HG03175 (cell line): ENCODE data around the gene CSAD.
"Not testable (repeated sequence)": the region's sequence is repeated elsewhere in the genome, so short reads cannot be mapped to it uniquely, and the experiment has no call there.

ENCODE experiments used
- ATAC-seq: cut with Tn5 transposase; IDR thresholded peaks from one replicate; pipeline ENCODE4 v1.9.1; 2021; ENCODE audit warnings: mild to moderate bottlenecking, moderate library complexity; ENCODE audit not compliant: unreplicated experiment

The CSAD gene

DNA sequence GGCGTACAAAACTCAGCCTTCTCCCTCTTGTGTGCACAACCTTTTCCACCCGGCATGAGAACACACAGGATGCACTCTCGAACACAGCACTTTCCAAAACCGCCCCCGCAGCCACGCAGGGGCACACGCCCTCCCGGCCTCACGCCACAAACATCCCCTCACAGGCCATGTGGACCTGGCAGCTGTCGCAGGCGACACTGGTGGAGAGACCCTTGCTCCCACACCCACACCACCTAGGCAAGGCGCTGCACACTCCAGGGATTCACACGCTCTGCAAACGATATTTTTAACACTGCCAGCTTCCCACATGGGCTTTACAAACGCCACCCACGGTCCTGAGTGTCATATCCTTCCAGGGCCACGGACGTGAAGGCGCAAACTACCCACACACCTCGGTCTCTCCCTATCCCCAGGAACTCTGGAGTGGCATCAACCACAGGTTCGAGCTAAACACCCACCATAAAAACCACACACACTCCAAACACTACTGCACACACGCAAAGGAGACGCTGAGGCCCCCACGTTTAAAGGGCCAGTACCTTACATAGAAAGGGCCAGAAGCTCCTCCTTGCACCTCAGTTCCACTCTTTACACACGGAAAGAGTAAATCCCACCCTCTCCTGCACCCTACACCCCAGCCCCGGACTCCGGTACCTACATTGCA, 38.7 kb upstream of the CSAD start:
- peak; percentile 5 for ATAC-seq

DNA sequence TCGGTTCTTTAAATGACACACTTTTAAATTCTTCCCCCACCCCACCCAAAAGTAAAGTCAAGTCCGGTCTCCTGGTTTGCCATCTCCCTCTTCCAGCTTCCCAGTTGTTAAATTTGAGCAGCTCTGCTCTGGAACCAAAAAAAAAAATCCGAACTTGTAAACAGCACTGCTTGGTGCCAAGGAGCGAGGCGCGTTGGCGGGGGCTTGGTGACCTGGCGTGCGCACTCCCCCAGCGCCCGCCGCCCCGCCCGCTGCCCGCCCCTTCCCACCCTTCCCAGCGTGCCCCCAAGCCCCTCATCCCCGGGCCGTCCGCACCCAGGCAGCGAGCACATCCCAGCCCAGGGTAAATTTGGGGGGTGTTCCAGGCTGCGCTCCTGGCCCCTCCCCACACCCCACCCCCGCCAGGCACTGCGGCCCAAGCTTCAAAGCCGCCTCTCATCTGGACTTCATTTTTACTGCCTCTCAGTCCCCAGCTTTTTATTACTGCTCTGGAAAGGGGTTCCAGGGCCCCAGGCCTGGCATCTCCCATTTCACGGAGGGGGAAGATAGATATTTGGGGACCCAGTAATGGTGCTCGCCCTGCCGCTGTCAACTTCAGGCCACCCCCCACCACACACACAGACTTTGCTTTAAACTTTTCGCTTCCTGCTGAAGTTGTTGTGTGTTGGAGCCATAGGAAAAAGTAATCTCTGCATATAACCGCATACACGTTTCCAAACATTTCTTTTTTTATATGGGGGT, 38.0 kb upstream of the CSAD start:
- ATAC-seq = no peak

DNA sequence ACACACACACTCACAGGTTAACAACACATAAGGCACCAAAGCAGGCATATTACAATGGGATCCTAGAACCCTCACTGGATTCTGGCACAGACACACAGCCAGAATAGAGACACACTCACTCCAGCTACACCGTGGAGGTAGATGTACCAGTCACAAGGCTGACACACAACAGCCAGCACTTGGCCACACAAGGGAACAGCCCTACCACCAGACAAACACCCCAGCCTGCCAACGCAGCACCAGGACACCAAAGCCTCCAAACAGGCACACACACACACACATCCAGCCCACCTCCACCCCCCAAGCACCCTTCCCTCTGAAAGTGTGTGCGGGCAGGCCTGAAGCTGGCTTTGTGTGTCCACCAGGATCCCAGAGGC, 37.2 kb upstream of the CSAD start:
- ATAC-seq = no peak

DNA sequence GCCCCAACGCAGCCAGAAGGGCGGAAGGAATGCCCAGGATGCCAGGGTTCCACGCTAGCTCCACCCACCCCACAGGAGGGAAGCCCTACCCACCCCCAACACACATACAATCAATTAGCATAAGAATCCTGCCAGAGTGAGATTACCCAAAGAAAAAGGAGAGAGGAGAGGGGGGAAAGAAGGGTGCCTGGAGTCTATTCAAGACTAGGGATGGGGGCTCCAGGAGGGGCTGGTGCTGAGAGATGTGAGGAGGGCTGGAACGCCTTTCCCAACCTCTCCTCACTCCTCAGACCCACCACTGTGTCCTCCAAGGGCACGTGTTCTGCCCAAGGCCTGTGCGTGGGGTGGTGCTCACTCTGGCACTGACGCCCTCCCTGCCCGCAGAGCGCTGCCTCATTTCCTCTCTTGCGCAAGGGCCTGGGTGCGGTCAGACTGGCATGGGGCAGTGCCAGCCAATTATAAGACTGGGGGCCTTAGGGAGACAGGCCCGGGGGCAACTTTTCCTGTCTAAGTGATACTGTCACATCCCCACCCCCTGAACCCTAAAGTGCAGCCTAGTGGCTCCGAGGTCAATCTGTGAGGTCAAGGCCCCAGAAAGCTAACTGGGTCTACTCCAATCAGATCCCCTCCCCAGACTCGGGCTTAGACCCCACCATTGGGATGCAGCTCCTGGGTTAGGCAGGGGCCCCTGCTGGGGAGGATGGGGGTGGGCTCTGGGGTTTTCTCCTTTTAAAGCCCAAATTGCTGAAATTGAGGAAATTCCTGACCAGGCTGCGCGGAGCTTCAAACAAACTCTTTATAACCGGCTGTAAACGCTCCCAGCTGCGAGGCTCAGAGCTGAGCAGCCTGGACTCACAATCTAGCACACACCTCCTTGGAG, 36.6 kb upstream of the CSAD start:
- ATAC-seq = no peak

DNA sequence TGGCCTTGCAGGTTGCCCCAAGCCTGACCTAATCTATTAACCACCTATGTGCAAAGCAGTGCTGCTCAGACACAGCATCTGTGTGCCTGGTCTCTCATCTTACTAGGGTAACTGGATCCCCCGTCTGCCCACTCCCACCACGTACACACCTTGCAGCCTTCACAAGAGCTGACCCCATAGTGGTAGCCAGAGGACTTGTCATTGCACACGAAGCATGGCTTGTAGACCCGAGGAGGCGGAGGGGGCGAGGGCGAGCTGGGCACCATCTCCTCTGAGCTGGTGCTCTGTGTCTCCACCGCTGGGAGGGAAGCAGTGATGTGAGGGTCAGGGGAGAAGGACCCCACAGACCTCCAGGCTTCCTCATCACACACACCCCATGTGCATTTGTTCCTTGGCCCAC, 34.8 kb upstream of the CSAD start:
- ATAC-seq = no peak

DNA sequence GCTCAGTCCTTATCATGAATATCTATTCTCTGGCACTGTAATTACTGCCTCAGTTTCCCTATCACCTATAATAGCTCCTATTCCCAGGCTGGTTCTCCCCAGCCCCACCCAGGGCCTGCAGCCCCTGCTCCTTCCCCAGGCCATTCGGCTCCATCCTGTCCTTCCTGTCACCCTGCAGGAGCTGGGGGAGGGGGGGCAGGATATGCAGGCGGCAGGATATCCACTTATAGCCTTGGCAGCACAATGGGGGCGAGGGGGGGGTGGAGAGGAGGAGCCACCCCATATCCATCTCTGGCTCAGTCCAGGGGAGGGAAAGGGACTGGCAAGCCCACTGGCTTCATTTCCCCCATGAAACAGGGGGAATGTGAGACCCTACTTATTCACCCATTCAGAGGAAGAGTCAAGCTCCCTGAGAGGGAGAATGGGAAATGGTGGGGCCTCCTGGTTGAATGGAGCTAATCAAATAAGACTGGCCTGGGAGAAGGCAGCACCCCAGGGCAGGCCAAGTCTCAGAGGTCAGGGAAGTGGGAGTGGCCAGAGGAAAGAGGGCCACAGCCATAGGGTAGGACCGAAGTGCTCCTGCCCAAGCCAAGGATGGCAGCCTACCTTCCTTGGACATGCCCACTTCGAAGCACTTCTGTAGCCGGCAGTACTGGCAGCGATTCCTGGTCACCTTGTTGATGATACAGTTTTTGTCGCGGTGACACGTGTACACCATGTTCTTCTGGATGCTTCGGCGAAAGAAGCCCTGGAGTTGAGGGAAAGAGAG, 34.1 kb upstream of the CSAD start:
- no peak for ATAC-seq

DNA sequence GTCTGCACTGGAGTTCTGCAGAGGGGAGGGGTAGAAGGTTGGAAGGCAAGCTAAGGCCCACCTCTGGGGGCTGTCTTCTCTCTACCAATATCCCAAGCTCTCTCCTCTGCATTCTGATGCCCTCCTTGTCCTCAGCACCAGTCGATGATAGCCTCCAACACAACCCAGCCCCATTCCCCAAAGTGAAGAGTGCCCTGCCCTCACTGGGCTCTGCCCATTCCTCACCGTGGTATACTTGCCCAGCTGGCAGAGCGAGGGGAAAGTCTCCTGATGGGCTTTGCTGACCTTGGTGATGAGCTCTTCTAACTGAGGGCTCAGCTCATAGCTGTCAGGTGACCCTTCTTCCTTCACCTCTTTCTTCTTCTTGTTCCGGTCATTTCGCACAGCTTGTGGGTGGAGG, 33.5 kb upstream of the CSAD start:
- no peak for ATAC-seq

DNA sequence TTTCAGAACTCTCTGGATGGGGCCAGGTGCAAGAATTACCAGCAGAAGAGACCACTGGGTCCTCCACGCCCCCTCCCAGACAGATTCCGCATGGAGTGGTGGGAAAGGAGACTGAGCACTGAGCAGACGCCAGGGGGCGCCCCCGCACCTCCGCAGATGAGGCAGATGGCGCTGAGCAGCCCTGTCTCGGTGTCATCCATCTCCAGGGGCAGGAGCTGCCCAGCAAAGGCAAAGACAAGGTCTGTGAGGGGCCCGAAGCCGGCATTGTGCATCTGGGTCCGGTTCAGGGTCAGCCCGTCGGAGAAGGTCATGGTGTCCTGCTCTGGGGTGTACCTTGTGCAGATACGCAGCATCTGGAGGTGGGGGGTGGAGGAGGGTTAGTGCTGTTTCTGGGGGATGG, 32.6 kb upstream of the CSAD start:
- no peak for ATAC-seq

DNA sequence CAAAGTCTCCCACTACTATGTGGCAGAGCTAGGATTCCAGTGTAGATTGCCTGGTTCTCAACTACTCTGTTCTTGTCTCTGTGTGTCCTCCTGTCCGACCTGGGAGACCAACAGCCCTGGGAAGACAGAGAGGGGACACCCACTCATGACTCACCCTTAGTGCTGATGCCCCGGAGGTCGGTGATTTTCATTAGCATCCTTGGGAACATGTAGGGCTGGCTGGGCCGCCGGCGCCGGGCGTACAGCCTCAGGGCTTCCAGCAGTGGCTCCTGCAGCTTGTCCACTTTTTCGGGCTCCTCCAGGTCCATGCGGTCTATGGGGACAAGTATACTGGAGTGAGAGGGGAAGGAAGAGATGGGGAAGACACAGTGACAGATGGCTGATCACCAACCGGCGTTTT, 32.2 kb upstream of the CSAD start:
- no peak for ATAC-seq

DNA sequence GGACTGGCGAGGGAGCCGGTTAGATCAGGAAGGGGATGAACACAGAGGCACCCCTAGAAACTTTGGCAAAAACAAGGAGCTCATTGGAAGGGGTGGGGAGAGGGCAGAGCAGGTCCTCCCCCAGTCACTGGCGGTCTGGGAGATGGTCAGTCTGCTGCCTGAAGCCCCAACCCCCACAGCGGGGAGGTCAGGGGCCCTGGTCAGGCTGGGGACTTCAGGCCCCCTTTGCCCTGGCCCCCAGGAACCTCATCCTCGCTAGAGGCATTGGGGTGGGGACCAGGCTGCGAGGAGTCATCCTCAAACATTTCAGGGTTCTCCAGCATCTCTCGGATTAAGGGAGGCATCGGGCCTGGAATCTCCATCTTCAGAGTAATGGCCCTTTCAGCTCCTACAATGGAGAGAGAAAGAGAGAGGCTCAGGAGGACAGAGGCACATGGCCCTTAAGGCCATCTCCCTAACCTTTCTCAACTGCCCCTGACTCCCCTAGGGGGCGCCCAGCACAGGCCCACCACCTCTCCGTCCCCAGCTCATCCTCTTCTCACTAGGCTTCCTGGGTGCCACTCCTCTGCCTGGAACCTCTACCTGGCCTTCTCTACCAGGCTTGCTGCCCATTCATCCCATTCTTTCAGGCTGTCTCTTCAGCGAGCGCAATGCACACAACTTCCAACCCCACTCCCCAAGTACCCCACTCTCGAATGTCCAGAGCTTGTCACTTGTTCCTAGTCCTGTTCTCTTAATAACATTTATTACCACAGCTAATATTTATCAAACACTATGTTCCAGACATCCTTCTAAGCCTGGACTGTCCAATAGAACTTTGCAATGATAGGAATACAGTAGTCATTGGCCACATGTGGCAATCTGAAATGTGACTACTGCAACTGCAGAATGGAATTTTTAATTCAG, 31.0 kb upstream of the CSAD start:
- ATAC-seq = no peak

DNA sequence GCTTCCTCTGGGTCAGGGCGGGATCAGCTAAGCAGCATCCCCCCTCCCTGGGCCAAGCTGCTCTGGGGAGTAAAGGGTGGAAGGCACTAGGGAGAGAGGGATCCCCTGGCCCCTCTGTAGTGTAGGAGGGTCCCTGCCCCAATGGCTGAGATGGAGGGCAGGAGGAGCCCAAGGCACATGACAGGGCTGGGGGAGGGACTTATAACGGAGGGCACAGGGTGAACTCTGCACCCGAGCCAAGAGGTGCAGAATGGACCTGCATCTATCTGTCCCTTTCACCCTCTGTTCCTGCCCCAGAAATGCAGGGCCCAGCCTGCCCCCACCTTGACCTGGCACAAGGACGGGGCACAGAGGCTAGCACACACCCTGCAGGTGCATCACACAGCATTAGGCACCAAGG, 30.1 kb upstream of the CSAD start:
- ATAC-seq = no peak

DNA sequence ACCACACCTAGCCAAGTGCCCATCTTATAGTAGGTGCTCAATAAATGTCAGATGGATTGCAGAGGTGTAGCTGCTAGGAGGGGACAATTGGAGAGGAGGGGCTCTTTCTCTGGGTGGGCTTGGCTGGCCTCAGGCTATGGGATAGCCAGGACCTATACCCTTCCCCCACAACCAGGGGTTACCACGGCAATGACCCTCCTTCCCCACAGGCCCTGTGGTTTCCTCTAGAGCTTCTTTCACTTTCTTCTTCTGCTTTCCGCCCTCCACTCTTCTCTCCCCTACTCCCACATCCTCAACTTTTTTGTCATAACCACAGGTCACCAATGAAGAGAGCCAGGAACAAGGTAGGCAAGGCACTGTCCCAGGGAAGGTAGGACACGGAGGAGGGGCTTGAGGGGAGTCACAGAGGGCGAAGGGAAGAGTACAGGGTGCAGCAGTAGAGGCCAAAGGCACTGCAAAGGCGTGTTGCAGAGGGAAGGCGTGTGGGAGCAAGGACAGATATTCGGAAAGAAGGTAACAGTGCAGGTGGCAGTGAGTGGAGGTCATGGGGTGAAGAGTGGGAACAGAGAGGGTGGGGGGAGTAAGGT, 28.2 kb upstream of the CSAD start:
- no peak for ATAC-seq

DNA sequence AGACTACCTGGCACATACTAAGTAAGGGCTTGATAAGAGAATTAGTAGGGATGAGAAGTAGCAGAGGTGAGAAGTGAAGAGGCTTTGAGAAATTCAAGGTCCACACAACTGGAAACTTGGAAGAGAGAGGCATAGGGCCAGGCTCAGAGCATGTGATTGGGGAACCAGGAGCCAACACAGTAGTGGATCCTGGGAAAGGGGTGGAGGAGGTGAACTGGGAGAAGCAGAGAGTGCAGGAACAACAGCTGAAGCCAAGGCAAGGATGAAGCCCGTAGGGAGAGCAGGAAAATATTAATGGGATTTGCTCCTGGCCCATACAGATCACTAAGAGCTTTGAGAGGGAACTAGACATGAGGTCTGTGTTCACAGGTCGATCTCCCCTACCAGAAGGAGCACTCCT, 27.7 kb upstream of the CSAD start:
- ATAC-seq = no peak

DNA sequence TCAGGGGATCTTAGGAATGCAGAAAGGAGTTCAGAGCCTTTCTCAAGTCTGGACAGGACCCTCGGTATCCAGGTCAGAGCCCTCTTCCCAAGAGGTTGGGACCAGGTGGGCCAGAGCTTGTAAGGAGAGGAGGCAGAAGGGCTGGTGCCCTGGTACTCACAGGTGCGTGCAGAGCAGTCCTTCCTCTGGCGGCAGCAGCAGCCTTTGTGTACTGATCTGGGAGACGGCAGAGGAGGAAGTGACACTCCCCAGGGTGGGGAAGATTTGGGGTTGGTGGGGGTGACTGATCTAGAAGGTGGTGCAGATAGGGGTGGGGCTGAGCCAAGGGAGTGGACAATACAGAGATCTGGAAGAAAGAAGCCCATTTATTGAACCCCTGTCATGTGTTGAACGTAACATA, 26.3 kb upstream of the CSAD start, which contains the start of gene ITGB7:
ITGB7 (minus strand) TSS at position 210 of the 400 bp plus-strand sequence. CDS start 6,808 bp downstream, outside the sequence.
- no peak for ATAC-seq

DNA sequence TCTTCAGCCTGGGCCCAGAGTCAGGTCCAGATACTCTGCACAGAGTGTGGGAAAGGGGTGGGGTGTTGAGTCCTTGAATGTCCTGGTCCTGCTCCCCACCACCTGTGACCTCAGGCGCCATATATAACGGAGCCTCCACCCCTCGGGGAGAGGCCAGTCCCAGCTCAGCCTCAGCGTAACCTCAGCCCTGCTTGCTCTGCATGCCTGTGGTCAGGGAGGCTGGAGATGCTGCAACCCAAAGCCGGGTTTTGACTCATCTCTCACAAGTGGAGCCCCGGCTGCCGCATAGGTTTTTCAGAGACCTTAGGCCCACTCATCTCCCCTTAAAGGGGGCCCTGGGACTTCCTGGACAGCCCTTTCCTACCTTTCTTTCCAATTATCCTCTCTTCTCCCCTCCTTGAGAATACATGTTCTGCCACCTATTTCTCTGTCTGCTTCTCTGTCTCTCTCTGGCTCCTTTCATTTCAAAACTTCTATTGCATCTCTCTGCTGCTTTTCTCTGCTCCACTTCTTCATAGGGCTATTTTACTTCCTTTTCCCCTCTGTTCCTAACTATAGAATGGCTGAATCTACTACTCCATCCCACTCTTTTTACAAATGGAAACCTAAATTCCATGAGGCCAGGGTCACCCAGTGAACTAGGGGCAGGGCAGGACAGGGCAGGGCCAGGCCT, 25.2 kb upstream of the CSAD start:
- peak; percentile 72 for ATAC-seq

DNA sequence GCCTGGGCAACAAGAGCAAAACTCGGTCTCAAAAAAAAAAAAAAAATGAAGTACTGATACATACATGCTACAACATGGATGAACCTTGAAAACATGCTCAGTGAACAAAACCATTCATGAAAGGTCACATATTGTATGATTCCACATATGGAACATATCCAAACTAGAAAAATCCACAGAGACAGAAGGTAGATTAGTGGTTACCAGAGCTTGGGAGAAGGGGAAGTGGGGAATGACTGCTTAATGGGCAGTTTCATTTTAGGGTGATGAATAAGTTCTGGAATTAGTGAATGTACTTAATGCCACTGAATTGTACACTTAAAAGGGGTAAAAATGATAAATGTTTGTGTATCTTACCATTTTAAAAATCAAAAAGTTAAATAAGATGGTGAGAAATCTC, 23.6 kb upstream of the CSAD start:
- no peak for ATAC-seq

DNA sequence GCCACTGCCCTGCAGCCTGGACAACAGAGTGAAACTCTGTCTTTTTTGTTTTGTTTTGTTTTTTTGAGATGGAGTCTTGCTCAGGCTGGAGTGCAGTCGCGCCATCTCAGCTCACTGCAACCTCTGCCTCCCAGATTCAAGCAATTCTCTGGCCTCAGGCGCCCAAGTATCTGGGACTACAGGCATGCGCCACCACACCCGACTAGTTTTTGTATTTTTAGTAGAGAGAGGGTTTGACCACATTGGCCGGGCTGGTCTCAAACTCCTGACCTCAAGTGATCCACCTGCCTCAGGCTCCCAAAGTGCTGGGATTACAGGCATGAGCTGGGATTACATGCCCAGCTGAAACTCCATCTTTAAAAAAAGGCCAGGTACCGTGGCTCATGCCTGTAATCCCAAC, 21.6 kb upstream of the CSAD start:
- not testable (repeated sequence) for ATAC-seq

DNA sequence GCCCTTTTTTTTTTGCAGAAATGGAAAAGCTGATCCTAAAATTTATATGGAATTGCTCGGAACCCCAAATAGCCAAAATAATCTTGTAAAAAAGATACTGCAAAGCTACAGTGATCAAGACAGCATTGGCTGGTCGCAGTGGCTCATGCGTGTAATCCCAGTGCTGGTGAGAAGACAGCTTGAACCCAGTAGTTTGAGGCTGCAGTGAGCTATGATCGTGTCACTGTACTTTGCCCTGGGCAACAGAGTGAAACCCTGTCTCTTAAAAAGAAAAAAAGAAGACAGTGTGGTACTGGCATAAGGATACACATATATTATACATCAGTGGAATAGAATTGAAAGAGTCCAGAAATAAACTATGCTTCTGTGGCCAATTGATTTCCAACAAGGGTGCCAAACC, 20.9 kb upstream of the CSAD start:
- ATAC-seq = no peak

DNA sequence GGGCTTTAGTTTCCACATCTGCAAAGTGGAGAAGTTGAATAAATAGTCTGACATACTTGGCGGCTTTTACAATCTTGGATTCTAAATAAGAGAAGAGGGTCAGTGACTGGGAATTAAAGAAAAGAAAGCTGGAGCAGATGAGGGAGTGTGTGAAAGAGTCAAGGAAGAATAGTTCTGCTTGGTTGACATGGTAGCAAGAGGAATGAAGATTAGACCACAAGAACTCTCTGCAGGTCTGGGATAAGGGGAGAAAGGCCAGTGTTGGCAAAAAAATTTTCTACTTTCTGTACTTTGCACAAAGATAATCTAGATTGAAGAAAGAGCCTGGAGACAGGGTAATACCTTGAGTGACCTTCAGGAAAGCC, 20.4 kb upstream of the CSAD start:
- ATAC-seq = no peak
